Measurements from ENCODE around the gene STX16.
"Not testable (repeated sequence)": the region's sequence is repeated elsewhere in the genome, so short reads cannot be mapped to it uniquely, and the experiment has no call there.

Gene STX16

GRCh38 chr20:58713801-58714339 lies 62.8 kb downstream of the STX16 start:
- no peak for DNase-seq

DNA sequence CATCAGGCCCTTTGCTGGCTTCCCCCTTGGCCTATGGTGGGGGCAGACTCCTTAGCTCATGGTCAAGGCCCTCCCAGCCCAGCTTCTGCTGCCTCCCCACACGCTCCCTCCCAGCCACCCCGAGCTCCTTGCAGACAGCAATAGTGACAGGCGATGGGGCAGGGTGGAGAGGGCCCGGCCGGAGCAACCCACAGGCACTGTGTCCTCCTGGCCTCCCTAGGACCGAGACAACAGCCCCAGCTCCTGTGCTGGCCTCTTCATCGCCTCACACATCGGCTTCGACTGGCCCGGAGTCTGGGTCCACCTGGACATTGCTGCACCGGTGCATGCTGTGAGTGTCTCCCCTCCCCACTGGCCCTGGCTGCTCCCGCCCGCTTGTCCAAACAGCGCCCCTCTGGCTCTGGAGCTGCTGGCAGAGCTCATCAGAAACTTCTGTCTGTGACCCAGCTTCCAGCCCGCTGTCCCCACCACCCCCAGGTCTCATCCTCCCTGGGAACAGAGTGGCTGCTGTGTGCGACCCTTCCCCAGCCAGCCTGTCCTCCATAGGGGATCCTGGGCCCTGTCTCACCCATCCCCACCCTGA lies 63.3 kb downstream of the STX16 start:
- no peak for DNase-seq

- no peak for DNase-seq
Measured at GRCh38 chr20:58714923-58715351, 63.9 kb downstream of the STX16 start.

GRCh38 chr20:58715391-58715800 lies 64.3 kb downstream of the STX16 start:
- no peak for DNase-seq

- no peak for DNase-seq
Measured at GRCh38 chr20:58715801-58716475, 64.9 kb downstream of the STX16 start.

DNA sequence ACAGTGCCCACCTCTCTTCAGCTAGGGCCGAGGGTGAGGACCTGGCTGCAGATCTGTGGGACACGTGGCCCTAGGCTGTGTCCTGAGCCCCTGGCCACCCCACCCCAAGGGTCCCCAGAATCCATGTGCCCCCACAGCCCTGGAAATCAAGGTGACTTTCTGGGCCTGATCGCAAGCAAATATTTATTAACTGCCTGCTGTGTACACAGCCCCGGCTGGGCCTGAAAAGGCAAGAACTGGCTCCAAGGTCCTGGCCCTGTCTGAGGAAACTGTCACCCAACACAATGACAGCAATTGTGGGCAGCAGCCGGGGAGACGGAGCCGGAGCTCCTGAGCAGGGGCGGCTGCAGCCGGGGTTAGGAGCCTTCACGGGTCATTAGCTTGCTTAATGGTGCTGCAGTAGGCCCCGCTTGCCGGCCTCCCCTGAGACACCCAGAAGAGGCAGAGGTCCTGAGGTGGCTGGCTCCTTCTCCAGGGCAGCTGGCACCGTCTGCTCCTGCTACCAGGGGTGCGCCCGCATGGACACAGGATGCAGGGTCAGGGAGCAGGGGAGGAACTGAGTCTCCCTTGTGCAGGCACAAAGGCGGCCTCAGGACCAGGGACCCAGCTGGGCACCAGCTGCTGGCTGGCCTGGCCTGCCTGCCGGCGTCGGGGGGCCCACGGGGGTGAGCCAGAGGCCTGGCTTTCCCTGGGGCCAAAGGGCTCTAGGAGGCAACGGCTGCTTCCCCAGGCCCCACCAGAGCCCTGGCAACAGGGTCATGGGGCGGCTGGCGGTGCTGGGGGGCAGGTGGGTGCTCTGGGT lies 65.6 kb downstream of the STX16 start:
- no peak for DNase-seq

DNA sequence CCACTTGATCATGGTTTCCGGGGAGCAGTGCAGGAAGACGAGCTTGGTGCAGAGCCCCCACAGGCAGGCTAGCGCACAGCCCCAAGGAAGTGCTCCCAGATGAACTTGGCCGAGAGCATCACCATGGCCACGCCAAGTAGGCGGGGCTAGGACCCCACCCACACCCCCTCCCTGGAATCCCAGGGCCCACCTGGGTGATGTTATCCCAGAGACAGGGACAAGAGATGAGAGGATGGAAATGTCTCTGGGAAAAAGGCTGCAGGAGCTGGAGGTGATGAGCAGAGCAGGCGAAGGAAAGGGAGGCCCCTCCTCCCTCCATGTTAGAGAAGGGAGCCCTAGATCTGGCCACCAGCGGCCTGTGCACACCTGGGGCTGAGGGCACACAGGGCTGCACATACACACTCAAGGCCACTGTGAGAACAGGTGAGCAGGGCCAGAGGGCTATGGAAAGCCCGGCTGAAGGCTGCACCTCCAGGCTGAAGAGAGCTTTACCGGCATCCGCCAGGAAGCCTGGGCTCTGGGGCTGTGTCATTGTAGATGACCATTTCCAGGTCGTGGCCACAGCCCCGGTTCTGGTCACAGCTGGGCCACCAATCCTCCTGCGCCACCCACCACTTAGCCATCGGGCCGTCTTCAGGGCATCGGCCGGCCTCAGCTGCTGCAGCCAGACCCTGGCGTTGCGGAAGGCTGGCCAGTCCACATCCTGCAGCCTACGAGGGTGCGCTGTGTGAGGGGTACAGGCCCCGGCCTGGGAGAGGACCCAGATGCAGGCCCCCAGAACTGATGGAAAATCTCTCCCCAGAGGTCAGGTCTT lies 66.4 kb downstream of the STX16 start:
- DNase-seq, result no peak

GRCh38 chr20:58718121-58718563 lies 67.1 kb downstream of the STX16 start:
- DNase-seq, result no peak

DNA sequence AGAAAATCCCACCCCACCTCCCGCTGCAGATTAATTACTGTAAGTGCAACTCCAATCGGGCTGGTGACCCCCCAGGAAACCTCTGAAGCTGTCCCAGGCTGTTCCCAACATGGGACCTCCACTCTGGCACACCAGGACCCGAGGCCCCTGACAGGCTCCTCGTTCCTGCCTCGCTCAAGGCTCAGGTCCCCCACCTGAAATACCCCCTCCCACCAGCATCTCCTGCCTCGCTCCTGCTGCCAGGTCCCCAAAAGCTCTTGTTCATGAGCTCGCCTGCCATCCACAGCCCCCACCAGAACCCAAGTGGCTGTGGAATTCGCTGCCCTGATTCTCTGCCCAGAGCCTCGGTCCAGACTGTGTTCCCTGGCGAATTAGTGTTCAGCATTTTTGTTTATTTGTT lies 67.6 kb downstream of the STX16 start:
- no peak for DNase-seq

- no peak for DNase-seq
Measured at GRCh38 chr20:58719258-58719657, 68.2 kb downstream of the STX16 start.

GRCh38 chr20:58719971-58720371 lies 68.9 kb downstream of the STX16 start:
- DNase-seq, result no peak

- DNase-seq, result no peak
Measured at GRCh38 chr20:58720890-58721289, 69.8 kb downstream of the STX16 start.

GRCh38 chr20:58721951-58722778 lies 71.1 kb downstream of the STX16 start:
- no peak for DNase-seq

- no peak for DNase-seq
Measured at GRCh38 chr20:58722877-58723627, 72.0 kb downstream of the STX16 start.

DNA sequence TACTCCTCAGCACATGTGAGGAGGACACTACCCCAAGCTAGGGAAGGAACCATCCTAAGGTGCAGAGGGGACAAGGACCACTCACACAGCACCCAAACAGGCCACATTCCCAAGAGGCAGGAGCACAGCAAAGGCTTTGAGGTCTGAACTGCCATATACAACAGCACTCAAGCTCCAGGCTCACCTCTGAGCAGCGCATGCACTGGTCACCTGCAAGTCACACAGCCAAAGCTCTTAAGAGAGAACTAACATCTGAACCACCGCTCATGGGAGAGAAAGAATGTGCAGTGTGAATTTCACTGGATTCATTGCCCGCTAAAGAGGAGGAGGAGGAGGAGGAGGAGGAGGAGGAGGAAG lies 72.5 kb downstream of the STX16 start:
- DNase-seq, result no peak

GRCh38 chr20:58726156-58726555 lies 75.1 kb downstream of the STX16 start:
- DNase-seq, result not testable (repeated sequence)
